DOHH2 (cell line): ENCODE results near the gene TMEM63B.

Experiments used
- H3F3A ChIP-seq: fragments of 200-600 bp; sonication (generic), shearing (Covaris generic); 2 replicates; pipeline ENCODE4 v1.6.0; 2016; ENCODE audit warnings: antibody characterized with exemption, mild to moderate bottlenecking; ENCODE audit not compliant: control insufficient read depth, insufficient read depth
- H3K27ac ChIP-seq: fragments of 200-600 bp; sonication (generic); 2 replicates; pipeline ENCODE4 v1.5.1; 2014; ENCODE audit warnings: low read depth, mild to moderate bottlenecking, low read length, moderate library complexity
- H3K27me3 ChIP-seq: fragments of 200-600 bp; sonication (generic); 2 replicates; pipeline ENCODE4 v1.6.1; 2014; ENCODE audit warnings: mild to moderate bottlenecking, low read length, mixed read lengths; ENCODE audit not compliant: control insufficient read depth
- H3K36me3 ChIP-seq: fragments of 200-600 bp; sonication (generic); 2 replicates; pipeline ENCODE4 v1.6.1; 2014; ENCODE audit warnings: mild to moderate bottlenecking, low read length, moderate library complexity, mixed read lengths; ENCODE audit not compliant: control insufficient read depth
- H3K4me1 ChIP-seq: fragments of 200-600 bp; sonication (generic); 2 replicates; pipeline ENCODE4 v1.6.1; 2014; ENCODE audit warnings: mild to moderate bottlenecking, low read length, mixed read lengths; ENCODE audit not compliant: control insufficient read depth
- H3K4me2 ChIP-seq: fragments of 200-600 bp; sonication (generic); 2 replicates; pipeline ENCODE4 v1.6.0; 2014; ENCODE audit warnings: mild to moderate bottlenecking, low read length, moderate library complexity
- H3K4me3 ChIP-seq: fragments of 200-600 bp; sonication (generic); 2 replicates; pipeline ENCODE4 v1.5.1; 2014; ENCODE audit warnings: mild to moderate bottlenecking, low read length, mixed read lengths
- H3K79me2 ChIP-seq: fragments of 200-600 bp; sonication (generic); 2 replicates; pipeline ENCODE4 v1.6.1; 2014; ENCODE audit warnings: mild to moderate bottlenecking, low read length, mixed read lengths; ENCODE audit not compliant: control insufficient read depth
- H3K9me2 ChIP-seq: fragments of 200-600 bp; sonication (generic); replicated peaks from 2 replicates; pipeline ENCODE4 v1.6.1; 2014; ENCODE audit warnings: mild to moderate bottlenecking, low read length, mixed read lengths; ENCODE audit not compliant: control insufficient read depth
- H3K9me3 ChIP-seq: fragments of 200-600 bp; sonication (generic); 2 replicates; pipeline ENCODE4 v1.6.1; 2014; ENCODE audit warnings: antibody characterized with exemption, low read length, mixed read lengths; ENCODE audit not compliant: control insufficient read depth, insufficient read depth
- H4K20me1 ChIP-seq: fragments of 200-600 bp; sonication (generic); 2 replicates; pipeline ENCODE4 v1.6.0; 2014; ENCODE audit warnings: low read depth, mild to moderate bottlenecking, antibody characterized with exemption, low read length, moderate library complexity; ENCODE audit not compliant: control insufficient read depth, insufficient read depth
- CTCF ChIP-seq: fragments of 200-600 bp; sonication (generic); IDR thresholded peaks from one replicate; pipeline ENCODE4 v1.5.1; 2014; ENCODE audit warnings: antibody characterized with exemption, mild to moderate bottlenecking, low read depth, low read length; ENCODE audit not compliant: poor library complexity, severe bottlenecking
- EZH2phosphoT487 ChIP-seq: fragments of 200-600 bp; sonication (generic); IDR thresholded peaks from 2 replicates; pipeline ENCODE4 v1.6.1; 2017; ENCODE audit warnings: borderline replicate concordance, mild to moderate bottlenecking, antibody characterized with exemption, low read length, moderate library complexity, mixed read lengths

TMEM63B gene

GRCh38 chr6:44152109-44152461 is 24.7 kb downstream of the TMEM63B start:
- TF ChIP-seq CTCF (peak; percentile 32), EZH2phosphoT487 (no peak)
- H3K27ac ChIP-seq: no peak overlapping the region
- H3K4me1 ChIP-seq: peaks cover 4% of the 10 kb centered on the region
- no peak overlapping the region for H3K4me3 ChIP-seq
- no peaks in the 10 kb centered on the region for H3K79me2 ChIP-seq
- H3K36me3 ChIP-seq: no peaks in the 10 kb centered on the region
- no peaks in the 10 kb centered on the region for H3F3A ChIP-seq
- no peaks in the 10 kb centered on the region for H3K27me3 ChIP-seq
- H3K9me2 ChIP-seq: no peaks in the 10 kb centered on the region
- peak overlapping the region; percentile 52; the same call in 1 of the 2 replicates for H3K4me2 ChIP-seq
- H4K20me1 ChIP-seq: no peaks in the 10 kb centered on the region
- no peaks in the 10 kb centered on the region for H3K9me3 ChIP-seq

- no peaks in the 10 kb centered on the region for H3K36me3 ChIP-seq
- no peaks in the 10 kb centered on the region for H3K9me3 ChIP-seq
- no peaks in the 10 kb centered on the region for H3K27me3 ChIP-seq
- H3K9me2 ChIP-seq: no peaks in the 10 kb centered on the region
- peaks cover 4% of the 10 kb centered on the region for H3K4me1 ChIP-seq
- no peak overlapping the region for H3K27ac ChIP-seq
- H4K20me1 ChIP-seq: no peaks in the 10 kb centered on the region
- no peaks in the 10 kb centered on the region for H3F3A ChIP-seq
- no peak overlapping the region for H3K4me3 ChIP-seq
- no peak for TF ChIP-seq EZH2phosphoT487
- TF ChIP-seq CTCF: no peak
- no peaks in the 10 kb centered on the region for H3K79me2 ChIP-seq
- no peak overlapping the region for H3K4me2 ChIP-seq
Measured at GRCh38 chr6:44152533-44152932, 25.2 kb downstream of the TMEM63B start.

- H3K9me2 ChIP-seq: no peaks in the 10 kb centered on the region
- peaks cover 4% of the 10 kb centered on the region for H3K4me1 ChIP-seq
- no peak overlapping the region for H3K4me3 ChIP-seq
- TF ChIP-seq EZH2phosphoT487 (no peak), CTCF (no peak)
- no peaks in the 10 kb centered on the region for H3K9me3 ChIP-seq
- no peaks in the 10 kb centered on the region for H3K36me3 ChIP-seq
- no peak overlapping the region for H3K27ac ChIP-seq
- no peak overlapping the region for H3K4me2 ChIP-seq
- no peaks in the 10 kb centered on the region for H4K20me1 ChIP-seq
- no peaks in the 10 kb centered on the region for H3F3A ChIP-seq
- H3K27me3 ChIP-seq: no peaks in the 10 kb centered on the region
- no peaks in the 10 kb centered on the region for H3K79me2 ChIP-seq
Measured at GRCh38 chr6:44154067-44154466, 26.7 kb downstream of the TMEM63B start.
